PFSK-1 (cell line): ENCODE results near the gene LSM6.

Source experiments
- FOXP2 ChIP-seq: optimal IDR thresholded peaks from 2 replicates; pipeline ENCODE3; 2011; ENCODE audit warnings: borderline replicate concordance, control low read depth, inconsistent platforms; ENCODE audit not compliant: insufficient read depth; ENCODE audit errors: extremely low read length, extremely low read depth
- POLR2AphosphoS5 ChIP-seq: IDR thresholded peaks from 2 replicates; pipeline ENCODE4 v1.6.1; 2012; ENCODE audit warnings: low read depth, mild to moderate bottlenecking, control low read depth, low read length, moderate library complexity
- REST ChIP-seq, 2 experiments: IDR thresholded peaks; 2 replicates each; pipeline versions ENCODE4 v1.6.1 to v1.8.0; 2011 to 2012; ENCODE audit warnings: low read depth in 2 of 2, low read length in 2 of 2, control low read depth in 1 of 2, inconsistent platforms in 1 of 2, mild to moderate bottlenecking in 1 of 2, moderate library complexity in 1 of 2; ENCODE audit not compliant: insufficient read depth in 1 of 2
- SIN3A ChIP-seq: IDR thresholded peaks from 2 replicates; pipeline ENCODE4 v1.6.1; 2012; ENCODE audit warnings: mild to moderate bottlenecking, low read length, moderate library complexity, borderline replicate concordance; ENCODE audit not compliant: insufficient read depth
- TAF1 ChIP-seq: IDR thresholded peaks from 2 replicates; pipeline ENCODE4 v1.6.1; 2012; ENCODE audit warnings: low read length, control low read depth, borderline replicate concordance; ENCODE audit not compliant: insufficient read depth

GRCh38 chr4:146170149-146170548 is 5.4 kb upstream of the LSM6 start:
- no peak for TF ChIP-seq POLR2AphosphoS5
- TF ChIP-seq REST (IDR thresholded peaks at IDR 0.05; ENCODE audit: insufficient read depth in 1 of 2, low read depth in 2 of 2, low read length in 2 of 2): no peak
- TF ChIP-seq SIN3A: no peak
- TF ChIP-seq TAF1: no peak
- no peak for TF ChIP-seq FOXP2
